A549 (cell line): Measurements from ENCODE around the gene CLSTN2. TPM values are rescaled to one million over a fixed set of nuclear protein-coding genes. Genes with fewer than 3 reads are reported as not detected.

Experiments
- ATAC-seq, 2 experiments: fragments of 200-7000 bp in 1 of 2; fragments of >200 bp in 1 of 2; cut with Nextera tagmentation in 1 of 2; cut with Tn5 transposase in 1 of 2; 3 replicates each; pipeline versions ENCODE4 v1.8.0 to v1.9.1; 2018 to 2020; ENCODE audit warnings: mild to moderate bottlenecking in 1 of 2, moderate library complexity in 1 of 2
- CTCF ChIA-PET: fragments of 300-600 bp; sonication (Branson Sonifier 250); formaldehyde crosslinking; extraction: SDS; loops from one replicate; lab custom pipeline; 2021; ENCODE audit warnings: antibody characterized with exemption, inconsistent platforms; lab: Yijun Ruan, JAX
- POLR2A ChIA-PET: fragments of 350-600 bp; formaldehyde crosslinking; extraction: SDS; loops from one replicate; lab custom pipeline; 2021; ENCODE audit warnings: antibody characterized with exemption, inconsistent platforms; lab: Yijun Ruan, JAX
- DNase-seq, 2 experiments: peaks; one replicate each; pipeline versions ENCODE4 v3.0.0 to v3.0.0-alpha.2; 2011 to 2016; ENCODE audit warnings: low read depth in 1 of 2, low spot score in 1 of 2
- FAIRE-seq: peaks from 2 replicates; lab custom pipeline; 2011; peaks lifted over from hg19 to GRCh38; lab: Jason Lieb, UNC
- H3K27ac ChIP-seq, 2 experiments: fragments of >200 bp; sonication (Bioruptor Twin); formaldehyde crosslinking; 3 replicates each; pipeline ENCODE4 v1.5.1; 2016 to 2017
- H3K4me1 ChIP-seq: fragments of >200 bp; sonication (Bioruptor Twin); formaldehyde crosslinking; 3 replicates; pipeline ENCODE4 v1.6.1; 2016
- H3K4me2 ChIP-seq: fragments of >200 bp; sonication (Bioruptor Twin); formaldehyde crosslinking; 3 replicates; pipeline ENCODE4 v1.6.1; 2016
- H3K4me3 ChIP-seq: fragments of >200 bp; sonication (Bioruptor Twin); formaldehyde crosslinking; 3 replicates; pipeline ENCODE4 v1.5.1; 2016
- H3K9me3 ChIP-seq: fragments of >200 bp; sonication (Bioruptor Twin); formaldehyde crosslinking; 3 replicates; pipeline ENCODE4 v1.6.1; 2016
- BCL3 ChIP-seq: fragments of >200 bp; sonication (Bioruptor Twin); formaldehyde crosslinking; IDR thresholded peaks from 3 replicates; pipeline ENCODE4 v1.6.1; 2016
- CBX8 ChIP-seq: fragments of 200-600 bp; sonication (generic); IDR thresholded peaks from 2 replicates; pipeline ENCODE4 v1.6.1; 2016
- CEBPB ChIP-seq, 2 experiments: fragments of >200 bp in 1 of 2; sonication (Bioruptor Twin) in 1 of 2; formaldehyde crosslinking in 1 of 2; IDR thresholded peaks; 2 replicates each; pipeline ENCODE4 v1.6.1; 2012 to 2016
- CHD4 ChIP-seq: fragments of 200-600 bp; sonication (generic); IDR thresholded peaks from 2 replicates; pipeline ENCODE4 v1.6.1; 2016; ENCODE audit warnings: antibody characterized with exemption, mild to moderate bottlenecking, borderline replicate concordance
- CTCF ChIP-seq: fragments of >200 bp; sonication (Bioruptor Twin); formaldehyde crosslinking; IDR thresholded peaks from 3 replicates; pipeline ENCODE4 v1.5.1; 2016
- EHMT2 ChIP-seq: fragments of 200-600 bp; sonication (generic); IDR thresholded peaks from 2 replicates; pipeline ENCODE4 v1.6.1; 2016; ENCODE audit warnings: antibody characterized with exemption, low read depth, mild to moderate bottlenecking, moderate library complexity
- EP300 ChIP-seq, 2 experiments: fragments of >200 bp; sonication (Bioruptor Twin); formaldehyde crosslinking; IDR thresholded peaks; 2 replicates in 1 of 2; 3 replicates in 1 of 2; pipeline ENCODE4 v1.6.1; 2016 to 2017
- HOXA7 ChIP-seq: fragments of 250-450 bp; sonication (Bioruptor Pico); IDR thresholded peaks from 2 replicates; pipeline ENCODE4 v1.5.0; 2020; ENCODE audit warnings: mild to moderate bottlenecking, moderate library complexity
- HOXB5 ChIP-seq: fragments of 250-450 bp; sonication (Bioruptor Pico); IDR thresholded peaks from 2 replicates; pipeline ENCODE4 v1.5.0; 2020; ENCODE audit warnings: mild to moderate bottlenecking, moderate library complexity
- JUN ChIP-seq, 2 experiments: fragments of >200 bp; sonication (Bioruptor Twin); formaldehyde crosslinking; IDR thresholded peaks; 2 replicates in 1 of 2; 3 replicates in 1 of 2; pipeline ENCODE4 v1.6.1; 2016 to 2017
- JUNB ChIP-seq: fragments of >200 bp; sonication (Bioruptor Twin); formaldehyde crosslinking; IDR thresholded peaks from 2 replicates; pipeline ENCODE4 v1.6.1; 2016
- MAX ChIP-seq: IDR thresholded peaks from 2 replicates; pipeline ENCODE4 v1.6.1; 2012
- NR3C1 ChIP-seq: fragments of >200 bp; sonication (Bioruptor Twin); formaldehyde crosslinking; IDR thresholded peaks from 3 replicates; pipeline ENCODE4 v1.6.1; 2017
- PHF8 ChIP-seq: fragments of 200-600 bp; sonication (generic); IDR thresholded peaks from 2 replicates; pipeline ENCODE4 v1.6.1; 2016; ENCODE audit warnings: low read depth, mild to moderate bottlenecking, antibody characterized with exemption, moderate library complexity, borderline replicate concordance
- RAD21 ChIP-seq, 2 experiments: fragments of >200 bp in 1 of 2; sonication (Bioruptor Twin) in 1 of 2; formaldehyde crosslinking in 1 of 2; IDR thresholded peaks in 1 of 2; conservative IDR thresholded peaks in 1 of 2; 2 replicates in 1 of 2; 3 replicates in 1 of 2; pipeline ENCODE4 v1.6.1; 2012 to 2018; ENCODE audit warnings: inconsistent platforms in 1 of 2
- SREBF2 ChIP-seq: fragments of 450-650 bp; IDR thresholded peaks from 2 replicates; pipeline ENCODE4 v1.6.1; 2014; ENCODE audit warnings: mild to moderate bottlenecking, moderate library complexity
- TP53 ChIP-seq: fragments of 250-450 bp; sonication (Bioruptor Pico); IDR thresholded peaks from 2 replicates; pipeline ENCODE4 v1.5.0; 2021; ENCODE audit warnings: mild to moderate bottlenecking, moderate library complexity
- ZC3H11A ChIP-seq: fragments of 450-650 bp; IDR thresholded peaks from 2 replicates; pipeline ENCODE4 v1.6.1; 2014; ENCODE audit warnings: antibody characterized with exemption, mild to moderate bottlenecking
- ZNF302 ChIP-seq: fragments of 250-450 bp; sonication (Bioruptor Pico); IDR thresholded peaks from 2 replicates; pipeline ENCODE4 v1.9.0; 2021; ENCODE audit warnings: inconsistent platforms, mild to moderate bottlenecking, moderate library complexity
- WGBS: methylation state at CpG from one replicate; pipeline ENCODE4 v1.1.6; 2017; ENCODE audit errors: missing lambda C conversion rate; 5-methylcytosine and 5-hydroxymethylcytosine counted together
- polyA plus RNA-seq, 4 experiments: library from polyadenylated mRNA; depleted of rRNA in 3 of 4; stranded (reverse); fragments of >200 nt; fragmentation: RNase III in 1 of 4; extraction: RNeasy Plus Mini Kit Qiagen cat#74134 plus additional on column Dnase treatment in 1 of 4; gene quantifications; 2 replicates in 3 of 4; 3 replicates in 1 of 4; pipeline ENCODE4 v1.2.3, GENCODE V29; 2011 to 2017
- TF ChIP-seq, protein P1 (sequence below): fragments of 200-600 bp; sonication (generic); IDR thresholded peaks from 2 replicates; pipeline ENCODE4 v1.6.1; 2016; ENCODE audit warnings: antibody characterized with exemption, mild to moderate bottlenecking, moderate library complexity
- TF ChIP-seq, protein P2 (sequence below): fragments of 250-450 bp; sonication (Bioruptor Pico); IDR thresholded peaks from 2 replicates; pipeline ENCODE4 v1.5.0; 2020; ENCODE audit warnings: low read depth, mild to moderate bottlenecking, moderate library complexity
- TF ChIP-seq, protein P3 (sequence below): IDR thresholded peaks from 2 replicates; pipeline ENCODE4 v1.6.1; 2012
- TF ChIP-seq, protein P4 (sequence below): fragments of 150-350 bp; IDR thresholded peaks from 2 replicates; pipeline ENCODE4 v1.6.1; 2014; ENCODE audit warnings: low read depth, mild to moderate bottlenecking, low read length

Gene CLSTN2
- polyA plus RNA-seq, 2 of the 4 experiments (the other 2 are of a cell fraction): 0.03 to 0.04 TPM

DNA sequence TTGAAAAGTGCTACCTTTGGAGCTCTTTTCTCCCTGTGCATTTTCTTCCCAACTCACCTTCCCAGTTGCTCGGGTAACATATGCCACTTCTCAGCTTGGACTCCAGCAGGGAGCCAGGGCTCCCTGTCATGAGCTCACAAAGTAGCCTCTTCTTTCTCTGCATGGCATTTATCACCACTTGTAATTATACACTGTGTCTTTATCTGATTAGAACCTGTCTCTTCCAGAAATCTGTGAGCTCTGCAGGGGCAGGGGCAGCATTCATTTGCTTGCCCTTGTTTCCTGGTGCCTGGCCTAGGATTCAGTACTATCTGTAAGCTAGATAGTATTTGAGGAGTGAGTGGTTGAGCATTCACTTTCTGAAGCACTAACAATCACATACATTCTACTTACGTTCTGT is 100.9 kb downstream of the CLSTN2 start:
- no peaks in the 10 kb centered on the region for H3K4me1 ChIP-seq
- DNase-seq: no peak
- CTCF ChIA-PET: interaction anchor here (0.6 to 1.0 kb wide), 2 partner anchors 11 to 612 kb away, joined by 3 read pairs; no protein-coding TSS in a partner anchor
- H3K4me3 ChIP-seq: no peak overlapping the region
- no peak for FAIRE-seq
- H3K9me3 ChIP-seq: no peaks in the 10 kb centered on the region
- WGBS: 0% methylated on average over 2 of the region's 2 CpGs
- no peak for TF ChIP-seq CTCF
- no peak for TF ChIP-seq TP53 (CRISPR knock-in tag)
- TF ChIP-seq, protein P1, sequence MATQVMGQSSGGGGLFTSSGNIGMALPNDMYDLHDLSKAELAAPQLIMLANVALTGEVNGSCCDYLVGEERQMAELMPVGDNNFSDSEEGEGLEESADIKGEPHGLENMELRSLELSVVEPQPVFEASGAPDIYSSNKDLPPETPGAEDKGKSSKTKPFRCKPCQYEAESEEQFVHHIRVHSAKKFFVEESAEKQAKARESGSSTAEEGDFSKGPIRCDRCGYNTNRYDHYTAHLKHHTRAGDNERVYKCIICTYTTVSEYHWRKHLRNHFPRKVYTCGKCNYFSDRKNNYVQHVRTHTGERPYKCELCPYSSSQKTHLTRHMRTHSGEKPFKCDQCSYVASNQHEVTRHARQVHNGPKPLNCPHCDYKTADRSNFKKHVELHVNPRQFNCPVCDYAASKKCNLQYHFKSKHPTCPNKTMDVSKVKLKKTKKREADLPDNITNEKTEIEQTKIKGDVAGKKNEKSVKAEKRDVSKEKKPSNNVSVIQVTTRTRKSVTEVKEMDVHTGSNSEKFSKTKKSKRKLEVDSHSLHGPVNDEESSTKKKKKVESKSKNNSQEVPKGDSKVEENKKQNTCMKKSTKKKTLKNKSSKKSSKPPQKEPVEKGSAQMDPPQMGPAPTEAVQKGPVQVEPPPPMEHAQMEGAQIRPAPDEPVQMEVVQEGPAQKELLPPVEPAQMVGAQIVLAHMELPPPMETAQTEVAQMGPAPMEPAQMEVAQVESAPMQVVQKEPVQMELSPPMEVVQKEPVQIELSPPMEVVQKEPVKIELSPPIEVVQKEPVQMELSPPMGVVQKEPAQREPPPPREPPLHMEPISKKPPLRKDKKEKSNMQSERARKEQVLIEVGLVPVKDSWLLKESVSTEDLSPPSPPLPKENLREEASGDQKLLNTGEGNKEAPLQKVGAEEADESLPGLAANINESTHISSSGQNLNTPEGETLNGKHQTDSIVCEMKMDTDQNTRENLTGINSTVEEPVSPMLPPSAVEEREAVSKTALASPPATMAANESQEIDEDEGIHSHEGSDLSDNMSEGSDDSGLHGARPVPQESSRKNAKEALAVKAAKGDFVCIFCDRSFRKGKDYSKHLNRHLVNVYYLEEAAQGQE: no peak
- TF ChIP-seq CHD4: no peak
- ATAC-seq: no peak
- H3K4me2 ChIP-seq: no peak overlapping the region
- POLR2A ChIA-PET: no interaction called here
- H3K27ac ChIP-seq: no peak overlapping the region

- no peak for DNase-seq
- TF ChIP-seq SREBF2 (no peak), EP300 (IDR thresholded peaks at IDR 0.05) (no peak), CEBPB (IDR thresholded peaks at IDR 0.05) (no peak), ZNF302 (CRISPR knock-in tag) (no peak), PHF8 (no peak), NR3C1 (no peak), RAD21 (conservative IDR thresholded peaks at IDR 0.05 in 1 of 2, IDR thresholded peaks at IDR 0.05 in 1 of 2) (no peak), MAX (no peak), CBX8 (no peak), HOXB5 (CRISPR knock-in tag) (no peak), JUN (IDR thresholded peaks at IDR 0.05) (no peak), BCL3 (no peak), HOXA7 (CRISPR knock-in tag) (no peak), JUNB (no peak), ZC3H11A (no peak), EHMT2 (no peak)
- TF ChIP-seq, protein P1: no peak
- TF ChIP-seq, protein P2, sequence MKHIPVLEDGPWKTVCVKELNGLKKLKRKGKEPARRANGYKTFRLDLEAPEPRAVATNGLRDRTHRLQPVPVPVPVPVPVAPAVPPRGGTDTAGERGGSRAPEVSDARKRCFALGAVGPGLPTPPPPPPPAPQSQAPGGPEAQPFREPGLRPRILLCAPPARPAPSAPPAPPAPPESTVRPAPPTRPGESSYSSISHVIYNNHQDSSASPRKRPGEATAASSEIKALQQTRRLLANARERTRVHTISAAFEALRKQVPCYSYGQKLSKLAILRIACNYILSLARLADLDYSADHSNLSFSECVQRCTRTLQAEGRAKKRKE (CRISPR knock-in tag): no peak
- TF ChIP-seq, protein P3, sequence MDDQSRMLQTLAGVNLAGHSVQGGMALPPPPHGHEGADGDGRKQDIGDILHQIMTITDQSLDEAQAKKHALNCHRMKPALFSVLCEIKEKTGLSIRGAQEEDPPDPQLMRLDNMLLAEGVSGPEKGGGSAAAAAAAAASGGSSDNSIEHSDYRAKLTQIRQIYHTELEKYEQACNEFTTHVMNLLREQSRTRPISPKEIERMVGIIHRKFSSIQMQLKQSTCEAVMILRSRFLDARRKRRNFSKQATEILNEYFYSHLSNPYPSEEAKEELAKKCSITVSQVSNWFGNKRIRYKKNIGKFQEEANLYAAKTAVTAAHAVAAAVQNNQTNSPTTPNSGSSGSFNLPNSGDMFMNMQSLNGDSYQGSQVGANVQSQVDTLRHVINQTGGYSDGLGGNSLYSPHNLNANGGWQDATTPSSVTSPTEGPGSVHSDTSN: no peak
- TF ChIP-seq, protein P4, sequence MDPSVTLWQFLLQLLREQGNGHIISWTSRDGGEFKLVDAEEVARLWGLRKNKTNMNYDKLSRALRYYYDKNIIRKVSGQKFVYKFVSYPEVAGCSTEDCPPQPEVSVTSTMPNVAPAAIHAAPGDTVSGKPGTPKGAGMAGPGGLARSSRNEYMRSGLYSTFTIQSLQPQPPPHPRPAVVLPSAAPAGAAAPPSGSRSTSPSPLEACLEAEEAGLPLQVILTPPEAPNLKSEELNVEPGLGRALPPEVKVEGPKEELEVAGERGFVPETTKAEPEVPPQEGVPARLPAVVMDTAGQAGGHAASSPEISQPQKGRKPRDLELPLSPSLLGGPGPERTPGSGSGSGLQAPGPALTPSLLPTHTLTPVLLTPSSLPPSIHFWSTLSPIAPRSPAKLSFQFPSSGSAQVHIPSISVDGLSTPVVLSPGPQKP: no peak
- no peak overlapping the region for H3K27ac ChIP-seq
- H3K4me2 ChIP-seq: no peak overlapping the region
- CTCF ChIA-PET: no interaction called here
- no peaks in the 10 kb centered on the region for H3K9me3 ChIP-seq
- ATAC-seq: no peak
- no peak overlapping the region for H3K4me3 ChIP-seq
- WGBS: 0% methylated on average over 1 of the region's 1 CpG
- POLR2A ChIA-PET: no interaction called here
- FAIRE-seq: no peak
- H3K4me1 ChIP-seq: no peaks in the 10 kb centered on the region
Observed at GRCh38 chr3:140050396-140050795, 115.4 kb downstream of the CLSTN2 start.
